Subcutaneous abdominal adipose tissue (tissue), 5 donors: ENCODE data around the gene BAX.
A peak's percentile ranks its signal among the peaks of the same experiment; 100 is the strongest.
"Not testable (repeated sequence)": the region's sequence is repeated elsewhere in the genome, so short reads cannot be mapped to it uniquely, and the experiment has no call there.

Experiments
- H3K27ac ChIP-seq: one replicate; pipeline ENCODE4 v1.7.0; 2013; ENCODE audit warnings: low read depth, mild to moderate bottlenecking, inconsistent platforms, low read length, moderate library complexity
- H3K27me3 ChIP-seq, 5 donors: one replicate each; pipeline ENCODE4 v1.7.0; 2013; ENCODE audit warnings: low read length in 5 of 5, inconsistent platforms in 1 of 5; ENCODE audit not compliant: control insufficient read depth in 5 of 5, insufficient read depth in 4 of 5
- H3K36me3 ChIP-seq, 5 donors: one replicate each; pipeline ENCODE4 v1.7.0; 2013; ENCODE audit warnings: low read length in 5 of 5; ENCODE audit not compliant: control insufficient read depth in 5 of 5, insufficient read depth in 5 of 5
- H3K4me1 ChIP-seq, 5 donors: one replicate each; pipeline ENCODE4 v1.7.0; 2013; ENCODE audit warnings: low read length in 5 of 5, mild to moderate bottlenecking in 3 of 5, moderate library complexity in 1 of 5; ENCODE audit not compliant: control insufficient read depth in 5 of 5, insufficient read depth in 5 of 5
- H3K4me3 ChIP-seq, 5 donors: one replicate each; pipeline ENCODE4 v1.7.0; 2013; ENCODE audit warnings: low read length in 5 of 5, low read depth in 1 of 5
- H3K9ac ChIP-seq, 5 donors: one replicate each; pipeline ENCODE4 v1.7.0; 2013; ENCODE audit warnings: low read length in 5 of 5, mild to moderate bottlenecking in 4 of 5, moderate library complexity in 3 of 5
- H3K9me3 ChIP-seq, 5 donors: one replicate each; pipeline ENCODE4 v1.7.0; 2013; ENCODE audit warnings: low read length in 5 of 5; ENCODE audit not compliant: control insufficient read depth in 5 of 5
- donor health status: healthy.
- donor health status: healthy.
- donor health status: healthy.
- donor health status: healthy.
- donor health status: healthy.

The BAX gene

GRCh38 chr19:48954595-48955307 lies at the start of gene BAX:
Gene BAX, plus strand, starts transcription at chr19:48954875. Its CDS starts 54 bp downstream, at chr19:48954929.
- Histone ChIP-seq H3K4me1 (peaks cover 3 to 21% (median 19%) of the 10 kb centered on the region in 5 donors), H3K9me3 (no peaks in the 10 kb centered on the region), H3K4me3 (peak within 1 kb of the TSS; percentile 80 to 95 (median 86))

GRCh38 chr19:48905664-48906063 lies 49.0 kb upstream of the BAX start:
- no peak overlapping the region for H3K27ac ChIP-seq
- peaks cover 1 to 66% (median 43%) of the 10 kb centered on the region in 5 donors for H3K36me3 ChIP-seq
- H3K9me3 ChIP-seq, result no peaks in the 10 kb centered on the region
- H3K27me3 ChIP-seq, result no peaks in the 10 kb centered on the region
- no peak overlapping the region for H3K4me3 ChIP-seq
- no peak overlapping the region for H3K9ac ChIP-seq
- H3K4me1 ChIP-seq, result peaks cover 2 to 26% (median 22%) of the 10 kb centered on the region in 5 donors

More at GRCh38 chr19:48954595-48955307, at the start of gene BAX:
- Histone ChIP-seq H3K9ac (peak within 1 kb of the TSS; percentile 81 to 95 (median 90)), H3K27me3 (no peaks in the 10 kb centered on the region), H3K27ac (peak within 1 kb of the TSS; percentile 76), H3K36me3 (peaks cover 0 to 3% (median 2%) of the 10 kb centered on the region in 5 donors)

DNA sequence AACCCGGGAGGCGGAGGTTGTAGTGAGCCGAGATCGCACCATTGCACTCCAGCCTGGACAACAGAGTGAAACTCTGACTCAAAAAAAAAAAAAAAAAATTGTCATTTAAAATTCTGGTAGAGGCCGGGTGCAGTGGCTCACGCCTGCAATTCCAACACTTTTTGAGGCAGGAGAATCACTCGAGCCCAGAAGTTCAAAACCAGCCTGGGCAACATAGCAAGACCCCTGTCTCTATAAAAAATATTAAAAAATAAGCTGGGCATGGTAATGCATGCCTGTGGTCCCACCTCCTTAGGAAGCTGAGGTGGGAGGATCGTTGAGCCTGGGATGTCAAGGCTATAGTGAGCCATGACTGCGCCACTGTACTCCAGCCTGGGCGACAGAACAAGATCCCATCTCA lies 48.4 kb upstream of the BAX start:
- Histone ChIP-seq H3K9me3 (no peaks in the 10 kb centered on the region), H3K36me3 (peaks cover 3 to 73% (median 49%) of the 10 kb centered on the region in 5 donors), H3K27ac (no peak overlapping the region)

DNA sequence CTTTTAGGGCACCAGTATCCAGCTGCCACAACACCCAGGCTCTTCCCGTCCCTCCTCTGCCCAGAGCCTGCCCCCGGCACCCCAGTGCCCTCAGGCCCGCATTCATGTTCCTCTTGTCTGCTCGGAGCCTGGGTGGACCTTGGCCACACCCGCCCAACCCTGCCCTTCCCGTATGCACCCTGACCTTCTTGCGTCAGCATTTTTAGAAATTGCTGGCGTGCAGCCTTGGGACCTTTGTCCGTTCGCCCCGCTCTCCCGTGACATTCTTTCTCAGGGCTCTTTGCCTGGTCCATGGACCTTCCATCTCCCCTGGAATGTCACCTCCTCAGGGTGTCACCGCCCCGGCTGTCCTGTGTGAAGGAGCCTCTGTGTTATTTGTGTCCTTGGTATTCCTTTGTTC lies 47.0 kb upstream of the BAX start:
- Histone ChIP-seq H3K36me3 (peaks cover 5 to 81% (median 55%) of the 10 kb centered on the region in 5 donors), H3K27ac (no peak overlapping the region), H3K4me1 (peaks cover 0 to 9% (median 7%) of the 10 kb centered on the region in 5 donors), H3K27me3 (no peaks in the 10 kb centered on the region), H3K9me3 (no peaks in the 10 kb centered on the region), H3K9ac (no peak overlapping the region), H3K4me3 (no peak overlapping the region)

More for the DNA sequence above, 48.4 kb upstream of the BAX start:
- no peak overlapping the region for H3K4me3 ChIP-seq
- no peak overlapping the region for H3K9ac ChIP-seq
- H3K27me3 ChIP-seq, result no peaks in the 10 kb centered on the region
- peaks cover 2 to 20% (median 15%) of the 10 kb centered on the region in 5 donors for H3K4me1 ChIP-seq

GRCh38 chr19:48909424-48910077 lies 45.1 kb upstream of the BAX start:
- not testable (repeated sequence) for H3K4me1 ChIP-seq, H3K27me3 ChIP-seq, H3K27ac ChIP-seq, H3K9ac ChIP-seq, H3K9me3 ChIP-seq, H3K4me3 ChIP-seq
- H3K36me3 ChIP-seq, result peaks cover 8 to 90% (median 69%) of the 10 kb centered on the region in 5 donors

- Histone ChIP-seq H3K4me3 (no peak overlapping the region), H3K9ac (no peak overlapping the region), H3K4me1 (peaks cover 0 to 8% (median 6%) of the 10 kb centered on the region in 5 donors), H3K36me3 (peaks cover 8 to 85% (median 63%) of the 10 kb centered on the region in 5 donors), H3K27ac (no peak overlapping the region), H3K27me3 (no peaks in the 10 kb centered on the region), H3K9me3 (no peaks in the 10 kb centered on the region)
Observed at GRCh38 chr19:48910803-48911202, 43.9 kb upstream of the BAX start.

DNA sequence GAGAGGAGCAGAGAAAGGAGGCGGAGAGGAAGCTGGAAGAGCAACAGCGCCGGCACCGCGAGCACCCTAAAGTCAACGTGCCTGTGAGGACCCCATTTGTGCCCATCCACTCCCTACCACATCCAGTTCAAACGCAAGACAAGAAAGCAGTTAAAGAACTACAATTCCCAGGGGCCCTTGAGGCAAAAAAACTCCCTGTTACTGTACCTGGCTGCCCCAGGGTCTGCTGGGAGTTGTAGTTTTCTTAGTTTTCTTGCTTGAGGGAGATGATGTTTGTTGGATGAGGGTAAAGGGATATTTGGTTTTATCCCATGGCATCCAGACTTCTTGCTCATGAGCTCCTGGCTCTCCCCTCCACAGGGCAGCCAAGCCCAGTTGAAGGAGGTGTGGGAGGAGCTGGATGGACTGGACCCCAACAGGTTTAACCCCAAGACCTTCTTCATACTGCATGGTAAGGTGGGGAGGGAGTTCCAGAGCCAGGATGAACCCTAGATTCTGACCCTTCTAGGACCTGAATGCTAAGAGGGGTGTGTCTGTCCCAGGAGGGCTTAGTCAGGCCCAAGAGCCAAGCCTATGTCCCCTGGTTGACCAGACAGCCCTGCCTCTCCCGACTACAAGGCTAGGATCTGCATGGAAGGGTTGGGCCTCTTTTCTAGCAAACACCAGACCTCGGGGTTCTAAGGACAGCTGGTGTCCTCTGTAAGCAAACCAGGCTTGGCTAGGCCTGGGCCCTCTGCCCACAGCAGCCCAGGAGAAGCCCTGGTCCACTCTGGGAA lies 41.4 kb upstream of the BAX start:
- Histone ChIP-seq H3K4me1 (peaks cover 0 to 5% (median 0%) of the 10 kb centered on the region in 5 donors), H3K9ac (peak overlapping the region in 1 of 5 donors; percentile 48), H3K27me3 (no peaks in the 10 kb centered on the region), H3K36me3 (peaks cover 8 to 86% (median 66%) of the 10 kb centered on the region in 5 donors), H3K27ac (no peak overlapping the region), H3K4me3 (no peak overlapping the region), H3K9me3 (no peaks in the 10 kb centered on the region)

- Histone ChIP-seq H3K4me3 (no peak overlapping the region), H3K27me3 (no peaks in the 10 kb centered on the region), H3K4me1 (peaks cover 0 to 2% (median 0%) of the 10 kb centered on the region in 5 donors), H3K9me3 (no peaks in the 10 kb centered on the region), H3K9ac (no peak overlapping the region), H3K27ac (no peak overlapping the region), H3K36me3 (peaks cover 8 to 88% (median 72%) of the 10 kb centered on the region in 5 donors)
Observed at GRCh38 chr19:48914181-48914580, 40.5 kb upstream of the BAX start.

- no peak overlapping the region for H3K9ac ChIP-seq
- H3K4me1 ChIP-seq, result no peaks in the 10 kb centered on the region
- no peak overlapping the region for H3K27ac ChIP-seq
- no peaks in the 10 kb centered on the region for H3K9me3 ChIP-seq
- no peak overlapping the region for H3K4me3 ChIP-seq
- H3K27me3 ChIP-seq, result no peaks in the 10 kb centered on the region
- peaks cover 6 to 86% (median 71%) of the 10 kb centered on the region in 5 donors for H3K36me3 ChIP-seq
Observed at GRCh38 chr19:48915757-48916156, 38.9 kb upstream of the BAX start.
